PFSK-1 (cell line): ENCODE measurements around the gene MKLN1.

Source experiments
- POLR2AphosphoS5 ChIP-seq: IDR thresholded peaks from 2 replicates; pipeline ENCODE4 v1.6.1; 2012; ENCODE audit warnings: low read depth, mild to moderate bottlenecking, control low read depth, low read length, moderate library complexity
- REST ChIP-seq, 2 experiments: IDR thresholded peaks; 2 replicates each; pipeline versions ENCODE4 v1.6.1 to v1.8.0; 2011 to 2012; ENCODE audit warnings: low read depth in 2 of 2, low read length in 2 of 2, control low read depth in 1 of 2, inconsistent platforms in 1 of 2, mild to moderate bottlenecking in 1 of 2, moderate library complexity in 1 of 2; ENCODE audit not compliant: insufficient read depth in 1 of 2

DNA sequence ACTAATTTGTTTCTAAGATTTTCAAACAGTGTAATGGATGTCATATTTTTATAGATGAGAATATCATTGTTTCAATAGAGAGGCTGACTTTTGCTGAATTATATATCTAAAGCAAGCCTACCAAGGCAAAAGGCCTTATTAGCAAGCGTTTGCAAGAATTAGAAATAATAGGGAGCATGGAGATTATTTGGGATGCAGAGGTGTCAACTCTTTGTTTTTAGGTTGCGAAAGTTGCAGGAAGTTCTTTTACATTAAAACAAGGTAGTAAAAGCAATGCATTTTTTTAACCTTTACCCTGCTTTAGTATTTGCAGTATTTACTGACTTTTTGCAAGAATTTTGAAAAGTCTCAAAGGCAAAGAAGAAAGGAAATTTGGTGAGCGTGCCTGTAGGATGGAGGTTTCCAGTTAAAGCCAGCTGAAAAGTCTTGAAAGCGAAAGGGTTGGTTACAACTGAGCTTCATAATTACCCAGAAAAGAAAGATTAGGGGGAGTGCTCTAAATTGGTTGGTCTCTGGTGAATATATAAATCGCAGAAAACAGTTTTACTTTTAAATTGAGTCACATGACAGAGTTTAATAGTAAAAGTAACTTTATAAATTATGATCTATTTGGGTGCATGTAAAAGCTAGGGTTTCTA lies 81.6 kb downstream of the MKLN1 start:
- no peak for TF ChIP-seq POLR2AphosphoS5
- no peak for TF ChIP-seq REST (IDR thresholded peaks at IDR 0.05; ENCODE audit: insufficient read depth in 1 of 2, low read depth in 2 of 2, low read length in 2 of 2)
